ENCODE results near the gene CETN2.

CETN2 gene

GRCh38 chrX:152853986-152854385, 23.4 kb upstream of the CETN2 start:
- TF ChIP-seq CTCF (IDR thresholded peaks at IDR 0.05; ENCODE audit: control insufficient read depth, insufficient read depth, low read depth, low read length, missing control alignments), result no peak
- H3K4me3 ChIP-seq (ENCODE audit: control insufficient read depth, low read depth, low read length), result no peak overlapping the region
- DNase-seq (ENCODE audit: low read depth), result no peak

- no peak for TF ChIP-seq CTCF (IDR thresholded peaks at IDR 0.05; ENCODE audit: control insufficient read depth, insufficient read depth, low read depth, low read length, missing control alignments)
These were observed 19.9 kb upstream of the CETN2 start for GRCh38 chrX:152850465-152850864.

GRCh38 chrX:152847281-152847680, 16.7 kb upstream of the CETN2 start:
- H3K4me3 ChIP-seq (ENCODE audit: control insufficient read depth, low read depth, low read length), result no peak overlapping the region
- no peak for DNase-seq (ENCODE audit: low read depth)
- no peak for TF ChIP-seq CTCF (IDR thresholded peaks at IDR 0.05; ENCODE audit: control insufficient read depth, insufficient read depth, low read depth, low read length, missing control alignments)

More at GRCh38 chrX:152850465-152850864, 19.9 kb upstream of the CETN2 start:
- no peak overlapping the region for H3K4me3 ChIP-seq (ENCODE audit: control insufficient read depth, low read depth, low read length)
- no peak for DNase-seq (ENCODE audit: low read depth)

- DNase-seq (ENCODE audit: low read depth), result no peak
- H3K4me3 ChIP-seq (ENCODE audit: control insufficient read depth, low read depth, low read length), result no peak overlapping the region
- TF ChIP-seq CTCF (IDR thresholded peaks at IDR 0.05; ENCODE audit: control insufficient read depth, insufficient read depth, low read depth, low read length, missing control alignments), result no peak
These were observed 15.2 kb upstream of the CETN2 start for GRCh38 chrX:152845618-152846240.

GRCh38 chrX:152844256-152844655, 13.7 kb upstream of the CETN2 start:
- no peak overlapping the region for H3K4me3 ChIP-seq (ENCODE audit: control insufficient read depth, low read depth, low read length)
- no peak for TF ChIP-seq CTCF (IDR thresholded peaks at IDR 0.05; ENCODE audit: control insufficient read depth, insufficient read depth, low read depth, low read length, missing control alignments)
- no peak for DNase-seq (ENCODE audit: low read depth)

GRCh38 chrX:152843852-152844251, 13.3 kb upstream of the CETN2 start:
- TF ChIP-seq CTCF (IDR thresholded peaks at IDR 0.05; ENCODE audit: control insufficient read depth, insufficient read depth, low read depth, low read length, missing control alignments), result no peak
- DNase-seq (ENCODE audit: low read depth), result no peak

More at GRCh38 chrX:152843852-152844251, 13.3 kb upstream of the CETN2 start:
- H3K4me3 ChIP-seq (ENCODE audit: control insufficient read depth, low read depth, low read length), result no peak overlapping the region

Measured in AG09309 (cell line).